Measurements from ENCODE around the gene AHRR.
"Not testable (repeated sequence)": the region's sequence is repeated elsewhere in the genome, so short reads cannot be mapped to it uniquely, and the experiment has no call there.

AHRR gene

GRCh38 chr5:369151-369868 is 47.8 kb downstream of the AHRR start:
- no peak overlapping the region for H3K27ac ChIP-seq
- H3K4me1 ChIP-seq, result no peaks in the 10 kb centered on the region

GRCh38 chr5:369869-370236 is 48.3 kb downstream of the AHRR start:
- not testable (repeated sequence) for H3K4me3 ChIP-seq (ENCODE audit: low read depth, low read length); H3K4me1 ChIP-seq; H3K4me2 ChIP-seq (ENCODE audit: low read length); H3K27ac ChIP-seq; H3K36me3 ChIP-seq (ENCODE audit: control insufficient read depth, insufficient read depth, low read length); H3K27me3 ChIP-seq (ENCODE audit: control insufficient read depth, insufficient read depth, low read length); H2AFZ ChIP-seq; H3K9ac ChIP-seq; H3K79me2 ChIP-seq; H3K9me3 ChIP-seq (ENCODE audit: control insufficient read depth, low read length)

More at GRCh38 chr5:369151-369868, 47.8 kb downstream of the AHRR start:
- no peaks in the 10 kb centered on the region for H3K36me3 ChIP-seq (ENCODE audit: control insufficient read depth, insufficient read depth, low read length)
- H3K4me3 ChIP-seq (ENCODE audit: low read depth, low read length), result no peak overlapping the region
- no peaks in the 10 kb centered on the region for H3K9me3 ChIP-seq (ENCODE audit: control insufficient read depth, low read length)
- H3K27me3 ChIP-seq (ENCODE audit: control insufficient read depth, insufficient read depth, low read length), result no peaks in the 10 kb centered on the region
- no peak overlapping the region for H3K9ac ChIP-seq
- H2AFZ ChIP-seq, result no peak overlapping the region
- no peak overlapping the region for H3K4me2 ChIP-seq (ENCODE audit: low read length)
- no peaks in the 10 kb centered on the region for H3K79me2 ChIP-seq
- no peak for TF ChIP-seq CTCF (IDR thresholded peaks at IDR 0.05)

GRCh38 chr5:370311-370958 is 48.9 kb downstream of the AHRR start:
- H2AFZ ChIP-seq, result no peak overlapping the region
- no peak overlapping the region for H3K27ac ChIP-seq
- no peaks in the 10 kb centered on the region for H3K4me1 ChIP-seq
- H3K36me3 ChIP-seq (ENCODE audit: control insufficient read depth, insufficient read depth, low read length), result no peaks in the 10 kb centered on the region
- H3K4me3 ChIP-seq (ENCODE audit: low read depth, low read length), result no peak overlapping the region
- no peaks in the 10 kb centered on the region for H3K79me2 ChIP-seq
- no peaks in the 10 kb centered on the region for H3K9me3 ChIP-seq (ENCODE audit: control insufficient read depth, low read length)
- no peak for TF ChIP-seq CTCF (IDR thresholded peaks at IDR 0.05)
- no peak overlapping the region for H3K9ac ChIP-seq
- no peak overlapping the region for H3K4me2 ChIP-seq (ENCODE audit: low read length)
- H3K27me3 ChIP-seq (ENCODE audit: control insufficient read depth, insufficient read depth, low read length), result no peaks in the 10 kb centered on the region

- H3K27me3 ChIP-seq (ENCODE audit: control insufficient read depth, insufficient read depth, low read length), result no peaks in the 10 kb centered on the region
- H3K9me3 ChIP-seq (ENCODE audit: control insufficient read depth, low read length), result no peaks in the 10 kb centered on the region
- H3K4me2 ChIP-seq (ENCODE audit: low read length), result no peak overlapping the region
- no peaks in the 10 kb centered on the region for H3K36me3 ChIP-seq (ENCODE audit: control insufficient read depth, insufficient read depth, low read length)
- TF ChIP-seq CTCF (IDR thresholded peaks at IDR 0.05), result no peak
- no peak overlapping the region for H3K9ac ChIP-seq
- no peak overlapping the region for H2AFZ ChIP-seq
- H3K79me2 ChIP-seq, result no peaks in the 10 kb centered on the region
- H3K27ac ChIP-seq, result no peak overlapping the region
- H3K4me1 ChIP-seq, result no peaks in the 10 kb centered on the region
- H3K4me3 ChIP-seq (ENCODE audit: low read depth, low read length), result no peak overlapping the region
These were observed 49.7 kb downstream of the AHRR start for GRCh38 chr5:370959-371810.
